Hepatocyte (in vitro differentiated cells): ENCODE results near the gene PRSS36.

Source experiments
- CTCF ChIP-seq: fragments of 200-600 bp; sonication (generic); IDR thresholded peaks from 2 replicates; pipeline ENCODE4 v1.5.1; 2016; ENCODE audit warnings: antibody characterized with exemption, mild to moderate bottlenecking; ENCODE audit not compliant: poor library complexity
- EZH2 ChIP-seq: fragments of 200-600 bp; sonication (generic); IDR thresholded peaks from 2 replicates; pipeline ENCODE4 v1.6.1; 2016; ENCODE audit warnings: antibody characterized with exemption, mild to moderate bottlenecking, borderline replicate concordance
- EZH2phosphoT487 ChIP-seq: fragments of 200-600 bp; sonication (generic); IDR thresholded peaks from one replicate; pipeline ENCODE4 v1.6.1; 2018; ENCODE audit warnings: antibody characterized with exemption, mild to moderate bottlenecking, low read depth, moderate library complexity; ENCODE audit not compliant: unreplicated experiment, severe bottlenecking

GRCh38 chr16:31186930-31187807 is 37.3 kb upstream of the PRSS36 start:
- TF ChIP-seq CTCF (no peak), EZH2 (no peak), EZH2phosphoT487 (no peak)
